22Rv1 (cell line): ENCODE data around the gene NHERF2.

Experiments
- ZFX ChIP-seq: fragments of 450-650 bp; IDR thresholded peaks from 2 replicates; pipeline ENCODE4 v1.6.1; 2017; ENCODE audit warnings: antibody characterized with exemption, borderline replicate concordance
- TF ChIP-seq, protein P1 (sequence below): fragments of 450-650 bp; IDR thresholded peaks from 2 replicates; pipeline ENCODE4 v1.5.1; 2017; ENCODE audit warnings: mild to moderate bottlenecking

DNA sequence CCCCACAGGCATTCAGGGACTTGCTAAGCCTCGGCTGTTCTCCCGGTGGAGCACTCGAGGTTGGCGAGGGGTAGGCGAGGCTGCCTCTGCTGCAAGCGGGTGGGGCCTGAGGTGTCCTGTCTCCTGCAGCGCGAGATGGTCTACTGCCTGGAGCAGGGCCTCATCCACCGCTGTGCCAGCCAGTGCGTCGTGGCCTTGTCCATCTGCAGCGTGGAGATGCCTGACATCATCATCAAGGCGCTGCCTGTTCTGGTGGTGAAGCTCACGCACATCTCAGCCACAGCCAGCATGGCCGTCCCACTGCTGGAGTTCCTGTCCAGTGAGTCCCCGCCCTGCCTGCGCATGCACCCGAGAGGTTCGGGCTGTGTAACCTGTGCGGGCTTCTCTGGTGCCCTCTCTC, 47.4 kb downstream of the NHERF2 start:
- TF ChIP-seq, protein P1, sequence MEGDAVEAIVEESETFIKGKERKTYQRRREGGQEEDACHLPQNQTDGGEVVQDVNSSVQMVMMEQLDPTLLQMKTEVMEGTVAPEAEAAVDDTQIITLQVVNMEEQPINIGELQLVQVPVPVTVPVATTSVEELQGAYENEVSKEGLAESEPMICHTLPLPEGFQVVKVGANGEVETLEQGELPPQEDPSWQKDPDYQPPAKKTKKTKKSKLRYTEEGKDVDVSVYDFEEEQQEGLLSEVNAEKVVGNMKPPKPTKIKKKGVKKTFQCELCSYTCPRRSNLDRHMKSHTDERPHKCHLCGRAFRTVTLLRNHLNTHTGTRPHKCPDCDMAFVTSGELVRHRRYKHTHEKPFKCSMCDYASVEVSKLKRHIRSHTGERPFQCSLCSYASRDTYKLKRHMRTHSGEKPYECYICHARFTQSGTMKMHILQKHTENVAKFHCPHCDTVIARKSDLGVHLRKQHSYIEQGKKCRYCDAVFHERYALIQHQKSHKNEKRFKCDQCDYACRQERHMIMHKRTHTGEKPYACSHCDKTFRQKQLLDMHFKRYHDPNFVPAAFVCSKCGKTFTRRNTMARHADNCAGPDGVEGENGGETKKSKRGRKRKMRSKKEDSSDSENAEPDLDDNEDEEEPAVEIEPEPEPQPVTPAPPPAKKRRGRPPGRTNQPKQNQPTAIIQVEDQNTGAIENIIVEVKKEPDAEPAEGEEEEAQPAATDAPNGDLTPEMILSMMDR: no peak
- no peak for TF ChIP-seq ZFX
